GM19099 (cell line): ENCODE data around the gene EXOC5.

Source experiments
- POLR2A ChIP-seq: IDR thresholded peaks from 3 replicates; pipeline ENCODE4 v1.6.1; 2011; ENCODE audit warnings: low read depth; ENCODE audit not compliant: insufficient read length; ENCODE audit errors: extremely low read depth

Gene EXOC5

GRCh38 chr14:57268161-57269069 lies at the start of gene EXOC5, which contains the start of gene AP5M1:
Gene EXOC5, minus strand, starts transcription at chr14:57268905. Its CDS starts 257 bp downstream, at chr14:57268648.
Gene AP5M1, plus strand, starts transcription at chr14:57268971. Its CDS starts 344 bp downstream, at chr14:57269315.
- TF ChIP-seq POLR2A, result peak; percentile 70

GRCh38 chr14:57317248-57317833 lies 48.6 kb upstream of the EXOC5 start:
- no peak for TF ChIP-seq POLR2A

- no peak for TF ChIP-seq POLR2A
Measured at GRCh38 chr14:57314396-57315089, 45.8 kb upstream of the EXOC5 start.

- TF ChIP-seq POLR2A, result no peak
Measured at GRCh38 chr14:57302883-57303282, 34.2 kb upstream of the EXOC5 start.

- TF ChIP-seq POLR2A, result no peak
Measured at GRCh38 chr14:57299511-57299910, 30.8 kb upstream of the EXOC5 start.

GRCh38 chr14:57297852-57298251 lies 29.1 kb upstream of the EXOC5 start:
- no peak for TF ChIP-seq POLR2A

GRCh38 chr14:57295239-57295638 lies 26.5 kb upstream of the EXOC5 start:
- no peak for TF ChIP-seq POLR2A

- TF ChIP-seq POLR2A, result no peak
Measured at GRCh38 chr14:57293866-57294837, 25.4 kb upstream of the EXOC5 start.

GRCh38 chr14:57291692-57292647 lies 23.3 kb upstream of the EXOC5 start:
- no peak for TF ChIP-seq POLR2A

GRCh38 chr14:57290751-57291150 lies 22.0 kb upstream of the EXOC5 start:
- TF ChIP-seq POLR2A, result no peak

- TF ChIP-seq POLR2A, result no peak
Measured at GRCh38 chr14:57287745-57288144, 19.0 kb upstream of the EXOC5 start.

GRCh38 chr14:57277062-57277461 lies 8.4 kb upstream of the EXOC5 start:
- no peak for TF ChIP-seq POLR2A

GRCh38 chr14:57275023-57275664 lies 6.4 kb upstream of the EXOC5 start:
- TF ChIP-seq POLR2A, result no peak

- no peak for TF ChIP-seq POLR2A
Measured at GRCh38 chr14:57274551-57274950, 5.8 kb upstream of the EXOC5 start.
